NT2/D1 (cell line): ENCODE results near the gene HARS1.

Source experiments
- SUZ12 ChIP-seq: IDR thresholded peaks from 2 replicates; pipeline ENCODE4 v1.6.1; 2011; ENCODE audit not compliant: insufficient read length, insufficient read depth; ENCODE audit errors: extremely low read depth
- YY1 ChIP-seq: IDR thresholded peaks from 2 replicates; pipeline ENCODE4 v1.6.1; 2011; ENCODE audit not compliant: insufficient read length, insufficient read depth
- ZNF274 ChIP-seq: IDR thresholded peaks from 2 replicates; pipeline ENCODE4 v1.6.1; 2011; ENCODE audit warnings: mild to moderate bottlenecking, low read depth, low read length

- TF ChIP-seq ZNF274 (no peak), YY1 (no peak), SUZ12 (no peak)
Observed at GRCh38 chr5:140737486-140737885, 46.3 kb upstream of the HARS1 start.
